IPS DF 19.7 (cell line): ENCODE data around the gene ANKRD40.
"Not testable (repeated sequence)": the region's sequence is repeated elsewhere in the genome, so short reads cannot be mapped to it uniquely, and the experiment has no call there.

Experiments
- DNase-seq: peaks from one replicate; pipeline ENCODE4 v3.0.0-alpha.2; 2013; ENCODE audit warnings: low read depth, low spot score

ANKRD40 gene

GRCh38 chr17:50712641-50713040 lies 4.9 kb upstream of the ANKRD40 start:
- DNase-seq, result no peak

- no peak for DNase-seq
Measured at GRCh38 chr17:50710650-50711049, 2.9 kb upstream of the ANKRD40 start.

- DNase-seq, result no peak
Measured at GRCh38 chr17:50710025-50710424, 2.3 kb upstream of the ANKRD40 start.

GRCh38 chr17:50709053-50709452 lies 1.3 kb upstream of the ANKRD40 start:
- not testable (repeated sequence) for DNase-seq

GRCh38 chr17:50708050-50709000 lies 611 bp upstream of the ANKRD40 start:
- no peak for DNase-seq

- no peak for DNase-seq
Measured at GRCh38 chr17:50703162-50703561, 4.6 kb downstream of the ANKRD40 start.

- DNase-seq, result no peak
Measured at GRCh38 chr17:50699410-50699809, 8.3 kb downstream of the ANKRD40 start.

- no peak for DNase-seq
Measured at GRCh38 chr17:50697663-50698272, 9.9 kb downstream of the ANKRD40 start.

- DNase-seq, result no peak
Measured at GRCh38 chr17:50697062-50697461, 10.7 kb downstream of the ANKRD40 start.

- DNase-seq, result no peak
Measured at GRCh38 chr17:50696365-50696879, 11.3 kb downstream of the ANKRD40 start.

- no peak for DNase-seq
Measured at GRCh38 chr17:50693036-50693682, 14.6 kb downstream of the ANKRD40 start.

GRCh38 chr17:50692448-50693035 lies 15.2 kb downstream of the ANKRD40 start:
- no peak for DNase-seq

- DNase-seq, result no peak
Measured at GRCh38 chr17:50691550-50692447, 15.9 kb downstream of the ANKRD40 start.

- DNase-seq, result no peak
Measured at GRCh38 chr17:50690887-50691549, 16.7 kb downstream of the ANKRD40 start.

- no peak for DNase-seq
Measured at GRCh38 chr17:50689956-50690886, 17.5 kb downstream of the ANKRD40 start.

GRCh38 chr17:50689251-50689650 lies 18.5 kb downstream of the ANKRD40 start:
- DNase-seq, result no peak

- DNase-seq, result no peak
Measured at GRCh38 chr17:50688245-50688644, 19.5 kb downstream of the ANKRD40 start.

GRCh38 chr17:50687200-50688066 lies 20.3 kb downstream of the ANKRD40 start:
- DNase-seq, result no peak
